Ishikawa (cell line): ENCODE measurements around the gene FAIM2.

Source experiments
- CEBPB ChIP-seq: IDR thresholded peaks from 2 replicates; pipeline ENCODE4 v1.6.1; 2012
- NFIC ChIP-seq: IDR thresholded peaks from 2 replicates; pipeline ENCODE4 v1.6.1; 2012
- RAD21 ChIP-seq: IDR thresholded peaks from 2 replicates; pipeline ENCODE4 v1.6.1; 2012; ENCODE audit warnings: low read depth
- YY1 ChIP-seq: IDR thresholded peaks from 2 replicates; pipeline ENCODE4 v1.6.1; 2012; ENCODE audit warnings: low read depth
- TF ChIP-seq, protein P1 (sequence below): IDR thresholded peaks from 2 replicates; pipeline ENCODE4 v1.6.1; 2012

DNA sequence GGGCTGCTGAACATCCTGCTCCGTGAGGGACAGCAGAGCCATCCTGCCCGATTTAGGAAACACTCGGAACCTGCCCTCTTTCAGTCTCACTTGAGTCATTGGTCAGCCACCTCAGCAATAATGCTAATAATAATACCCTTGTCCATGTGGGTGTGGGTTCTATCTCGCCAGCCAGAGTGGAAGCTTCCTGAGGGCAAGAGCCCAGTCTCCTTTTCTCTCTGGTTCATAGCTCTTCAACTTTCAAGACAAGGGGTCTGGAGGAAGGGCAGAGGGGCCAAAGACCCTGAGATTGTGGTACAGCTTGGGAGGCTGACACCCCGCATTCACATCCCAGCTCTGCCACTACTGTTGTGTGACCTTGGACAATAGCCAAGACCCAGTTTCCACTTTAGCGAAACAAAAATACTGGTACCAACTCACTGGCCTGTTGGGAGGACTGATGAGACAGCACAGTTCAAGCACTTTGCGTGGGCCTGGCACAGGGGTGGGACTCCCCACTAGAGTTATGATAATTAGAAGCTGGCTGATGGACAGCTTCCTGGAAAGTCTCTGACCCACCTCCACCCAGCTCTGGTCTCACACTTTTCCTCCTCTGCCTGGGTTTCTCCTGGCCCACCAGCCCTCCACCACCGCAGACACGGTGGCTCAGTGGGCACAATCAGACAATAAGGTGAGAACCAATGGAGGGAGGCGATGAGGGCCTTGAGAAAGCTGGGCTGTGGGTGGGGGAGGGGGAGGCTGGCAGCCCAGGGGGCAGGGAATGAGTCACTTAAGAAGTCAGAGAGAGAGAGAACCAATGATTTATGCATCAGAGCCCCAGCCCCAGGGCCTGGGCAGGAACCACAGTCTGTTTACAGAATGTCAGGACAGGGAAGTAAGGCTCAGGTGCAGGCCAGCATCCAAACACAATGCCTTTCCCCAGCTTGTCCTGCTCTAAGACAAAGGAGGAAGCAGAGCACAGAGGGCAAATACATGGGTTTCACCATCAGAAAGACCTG lies 9.6 kb downstream of the FAIM2 start:
- TF ChIP-seq CEBPB (no peak), NFIC (no peak), RAD21 (no peak), YY1 (no peak)
- TF ChIP-seq, protein P1, sequence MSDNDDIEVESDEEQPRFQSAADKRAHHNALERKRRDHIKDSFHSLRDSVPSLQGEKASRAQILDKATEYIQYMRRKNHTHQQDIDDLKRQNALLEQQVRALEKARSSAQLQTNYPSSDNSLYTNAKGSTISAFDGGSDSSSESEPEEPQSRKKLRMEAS = no peak
